GM21786 (cell line): ENCODE measurements around the gene OR1L8.
"Not testable (repeated sequence)": the region's sequence is repeated elsewhere in the genome, so short reads cannot be mapped to it uniquely, and the experiment has no call there.

Experiments used
- ATAC-seq: cut with Tn5 transposase; IDR thresholded peaks from one replicate; pipeline ENCODE4 v1.9.1; 2021; ENCODE audit not compliant: unreplicated experiment

The OR1L8 gene

GRCh38 chr9:122583284-122583683, at the start of gene OR1L8:
Gene OR1L8, minus strand, starts transcription at chr9:122583384. Its CDS starts 14,907 bp downstream, at chr9:122568477.
- not testable (repeated sequence) for ATAC-seq

DNA sequence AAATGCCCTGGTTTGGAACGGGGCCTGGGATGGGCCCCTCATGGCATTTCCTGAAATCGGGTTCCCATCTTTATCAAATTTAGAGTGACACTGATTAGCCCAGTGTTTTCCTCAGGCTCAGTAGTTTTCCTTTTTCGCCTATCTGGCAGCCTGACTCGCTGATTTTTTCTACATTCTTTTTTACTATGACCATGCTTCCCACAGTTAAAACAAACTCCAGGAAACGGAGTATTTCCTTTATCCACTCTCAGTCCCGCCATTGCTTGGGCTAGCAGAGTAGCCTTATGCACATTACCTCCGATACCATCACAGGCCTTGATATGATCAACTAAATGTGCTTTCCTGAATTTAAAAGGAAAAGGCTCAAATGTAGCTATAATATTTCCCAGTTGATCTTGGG, 36.8 kb upstream of the OR1L8 start:
- no peak for ATAC-seq

GRCh38 chr9:122614362-122614761, 31.2 kb upstream of the OR1L8 start, which contains the start of gene OR1Q1:
Gene OR1Q1, plus strand, starts transcription at chr9:122614738. Its CDS starts 0 bp downstream, at chr9:122614738.
- no peak for ATAC-seq

- ATAC-seq, result no peak
Measured at GRCh38 chr9:122609804-122610203, 26.6 kb upstream of the OR1L8 start.

- no peak for ATAC-seq
Measured at GRCh38 chr9:122606587-122606986, 23.4 kb upstream of the OR1L8 start.

- no peak for ATAC-seq
Measured at GRCh38 chr9:122605691-122606090, 22.5 kb upstream of the OR1L8 start.

DNA sequence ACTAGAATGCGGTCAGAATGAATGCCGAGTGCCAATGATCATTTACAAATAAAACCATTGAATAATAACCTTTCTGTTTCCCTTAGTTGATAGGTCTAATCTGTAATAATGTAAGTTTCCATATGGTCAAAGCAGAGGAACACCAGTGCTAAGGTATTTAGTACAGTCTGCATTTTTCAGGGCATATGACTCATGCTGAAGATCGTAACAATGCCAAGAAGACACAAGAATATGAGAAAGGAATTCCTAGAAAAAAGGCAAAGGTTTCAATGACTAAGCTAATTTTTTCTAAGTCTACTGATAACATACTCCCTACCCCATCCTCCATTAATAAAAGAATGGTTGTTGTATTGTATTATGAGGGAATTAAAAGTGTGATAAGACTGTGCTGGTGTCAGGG, 2.8 kb downstream of the OR1L8 start:
- no peak for ATAC-seq

DNA sequence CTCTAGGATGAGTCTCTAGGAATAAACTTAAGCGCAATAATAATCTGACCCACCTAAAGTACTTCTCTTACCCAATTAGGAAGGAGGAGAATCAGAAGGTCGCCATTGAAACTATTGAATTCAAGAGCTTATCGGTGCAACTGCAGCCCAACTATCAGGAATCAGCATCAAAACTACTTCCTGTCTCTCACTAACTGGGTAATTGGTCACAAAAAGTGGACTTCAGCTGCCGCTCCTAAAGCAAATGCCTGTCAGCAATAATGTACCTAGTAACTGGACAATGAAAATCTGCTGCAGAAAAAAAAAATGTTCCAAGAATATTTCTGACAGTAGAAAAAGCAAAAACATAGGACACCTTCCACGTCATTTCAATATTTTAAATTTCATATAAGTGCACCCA, 3.3 kb downstream of the OR1L8 start:
- ATAC-seq, result no peak

DNA sequence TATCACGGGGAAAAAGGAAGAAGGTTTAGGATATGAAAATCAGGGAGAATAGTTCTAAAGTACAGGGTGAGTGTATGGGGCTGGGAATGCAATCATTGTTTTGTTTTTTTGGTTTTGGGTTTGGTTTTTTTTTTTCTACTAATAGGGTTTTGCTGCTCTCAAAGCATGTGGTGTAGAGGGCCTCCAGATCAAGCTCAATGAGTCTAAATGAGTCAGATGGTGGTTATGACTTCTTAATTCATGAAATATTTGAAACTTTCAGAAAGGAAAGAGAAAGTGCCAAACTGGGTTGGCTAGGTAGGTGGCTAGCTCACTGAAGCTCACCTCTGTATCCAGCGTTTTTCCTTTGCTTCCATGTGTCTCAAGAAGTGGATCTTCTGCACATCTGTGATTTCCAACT, 10.7 kb downstream of the OR1L8 start:
- no peak for ATAC-seq

DNA sequence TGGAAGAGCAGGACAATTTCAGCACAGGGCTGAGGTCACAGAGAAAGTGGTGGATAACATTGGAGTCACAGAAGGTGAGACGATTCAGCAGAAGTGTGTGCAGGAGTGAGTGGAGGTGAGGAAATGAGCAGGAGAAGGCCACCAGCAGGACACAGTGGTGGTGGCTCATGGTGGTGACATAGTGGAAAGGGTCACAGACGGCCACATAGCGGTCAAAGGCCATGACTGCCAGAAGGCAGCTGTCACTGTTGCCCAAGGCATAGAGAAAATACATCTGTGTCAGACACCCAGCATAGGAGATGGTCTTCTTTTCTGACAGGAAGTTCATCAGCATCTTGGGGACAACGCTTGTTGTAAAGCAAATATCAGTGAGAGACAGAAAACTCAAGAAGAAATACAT, 15.3 kb downstream of the OR1L8 start:
- no peak for ATAC-seq

DNA sequence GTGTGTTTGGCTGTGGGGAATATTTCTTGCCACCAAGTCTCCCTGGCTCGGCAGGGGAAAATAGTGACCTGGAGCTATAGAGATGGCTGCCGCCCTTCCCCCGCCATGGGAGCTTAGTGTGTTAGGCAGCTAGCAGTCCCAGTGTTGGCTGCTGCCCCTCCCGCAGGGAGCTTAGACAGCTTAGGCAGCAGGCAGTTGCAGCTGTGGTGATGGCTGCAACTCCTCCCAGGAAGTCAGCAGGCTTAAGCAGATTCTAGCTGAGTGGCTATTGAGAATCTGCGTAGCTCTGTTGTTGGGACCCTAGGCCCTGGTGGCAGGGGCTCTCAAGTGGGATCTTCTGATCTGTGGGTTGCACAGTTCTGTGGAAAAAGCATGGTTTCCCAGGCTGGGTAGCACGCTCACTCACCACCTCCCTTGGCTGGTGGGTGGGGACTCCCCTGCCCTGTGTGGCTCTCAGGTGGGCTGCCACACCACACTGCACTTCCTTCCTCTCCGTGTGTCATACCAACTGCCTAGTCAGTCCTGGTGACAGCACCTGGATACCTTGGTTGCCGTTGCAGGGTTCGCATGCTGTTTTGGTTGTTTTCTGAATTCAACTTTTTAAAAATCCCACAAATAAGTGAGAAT, 20.9 kb downstream of the OR1L8 start:
- no peak for ATAC-seq

DNA sequence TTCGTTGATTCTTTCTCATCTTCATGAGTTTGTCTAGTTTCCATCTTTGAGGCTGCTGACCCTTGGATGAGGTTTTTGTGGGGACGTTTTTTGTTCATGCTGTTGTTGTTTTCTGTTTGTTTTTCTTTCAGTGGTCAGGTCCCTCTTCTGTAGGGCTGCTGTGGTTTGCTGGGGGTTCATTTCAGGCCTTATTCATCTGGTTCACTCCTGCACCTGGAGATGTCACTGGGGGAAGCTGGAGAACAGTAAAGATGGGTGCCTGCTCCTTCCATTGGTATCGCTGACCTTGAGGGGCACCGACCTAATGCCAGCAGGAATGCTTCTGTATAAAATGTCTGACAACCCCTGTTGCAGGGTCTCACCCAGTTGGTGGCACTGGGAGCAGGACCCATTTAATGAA, 21.7 kb downstream of the OR1L8 start:
- ATAC-seq, result no peak

DNA sequence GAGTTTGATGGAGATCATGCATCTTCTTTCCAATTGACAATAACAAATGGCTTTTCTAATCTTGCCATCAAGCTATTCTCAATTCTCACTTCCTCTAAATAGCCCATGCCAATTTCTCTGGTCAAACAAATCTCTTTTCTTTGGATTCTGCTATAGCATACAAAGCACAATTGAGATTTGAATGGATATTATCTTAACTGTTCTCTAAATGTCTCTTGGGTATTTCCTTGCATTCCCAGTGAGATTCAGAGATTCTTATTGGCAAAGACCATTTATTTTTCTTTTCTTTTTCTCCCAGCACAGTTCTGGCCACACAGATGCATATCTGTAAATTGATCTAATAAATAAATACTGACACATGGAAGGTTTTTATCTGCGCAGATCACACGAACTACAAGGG, 30.4 kb downstream of the OR1L8 start, which contains the start of gene OR1N2:
TSS of gene OR1N2 (plus strand) at position 301 of the 400 bp plus-strand sequence. CDS start 100 bp downstream, outside the sequence.
- ATAC-seq, result no peak

GRCh38 chr9:122551371-122551770, 31.8 kb downstream of the OR1L8 start:
- no peak for ATAC-seq

DNA sequence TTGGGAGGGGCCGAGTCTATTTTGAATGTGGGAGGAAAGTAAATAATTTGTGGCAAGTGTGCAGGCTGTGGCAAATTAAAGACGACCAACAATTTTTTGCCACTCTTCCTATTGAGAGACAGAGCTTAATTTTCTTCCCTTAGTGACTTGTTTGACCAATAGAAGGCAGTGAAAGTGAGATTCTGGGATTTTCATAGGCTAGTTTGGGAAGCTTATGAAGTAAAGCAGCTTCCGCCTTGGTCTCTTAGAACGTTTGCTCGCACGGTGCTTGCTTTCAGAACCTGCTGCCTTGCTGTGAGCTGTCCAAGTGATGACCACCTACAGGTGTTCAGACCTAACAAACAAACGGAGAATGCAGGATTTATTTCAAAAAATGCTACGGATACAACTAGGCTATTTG, 37.0 kb downstream of the OR1L8 start:
- no peak for ATAC-seq

DNA sequence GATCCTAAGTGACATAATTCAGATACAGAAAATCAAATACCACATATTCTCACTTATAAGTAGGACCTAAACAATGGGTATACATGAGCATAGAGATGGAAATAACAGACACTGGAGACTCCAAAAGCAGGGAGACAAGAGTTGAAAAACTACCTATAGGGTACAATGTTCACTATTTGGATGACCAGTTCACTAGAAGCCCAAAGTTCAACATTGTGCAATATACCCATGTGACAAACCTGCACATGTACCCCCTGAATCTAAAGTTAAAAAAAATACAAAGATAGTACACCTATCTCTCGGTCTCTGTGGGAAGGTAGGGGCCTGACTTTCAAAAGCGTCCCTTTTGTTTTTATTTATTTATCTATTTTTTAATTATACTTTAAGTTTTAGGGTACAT, 44.4 kb downstream of the OR1L8 start:
- no peak for ATAC-seq

DNA sequence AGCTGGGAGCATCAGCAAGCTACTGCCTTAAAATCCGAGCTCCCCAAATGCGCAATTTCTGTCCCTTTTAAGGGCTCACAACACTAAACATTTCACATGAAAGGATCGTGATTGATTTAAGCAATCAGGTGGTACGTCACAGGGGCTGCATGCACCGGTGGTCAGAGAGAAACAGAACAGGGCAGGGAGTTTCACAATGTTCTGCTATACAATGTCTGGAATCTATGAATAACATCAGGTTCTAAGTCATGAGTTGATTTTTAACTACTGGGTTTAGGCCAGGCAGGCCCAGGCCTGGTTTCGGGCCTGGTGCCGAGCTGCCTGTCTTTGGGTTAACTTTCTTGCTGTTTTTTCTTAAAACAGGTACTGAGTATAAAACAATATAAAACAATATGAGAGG, 46.1 kb downstream of the OR1L8 start:
- ATAC-seq, result not testable (repeated sequence)

DNA sequence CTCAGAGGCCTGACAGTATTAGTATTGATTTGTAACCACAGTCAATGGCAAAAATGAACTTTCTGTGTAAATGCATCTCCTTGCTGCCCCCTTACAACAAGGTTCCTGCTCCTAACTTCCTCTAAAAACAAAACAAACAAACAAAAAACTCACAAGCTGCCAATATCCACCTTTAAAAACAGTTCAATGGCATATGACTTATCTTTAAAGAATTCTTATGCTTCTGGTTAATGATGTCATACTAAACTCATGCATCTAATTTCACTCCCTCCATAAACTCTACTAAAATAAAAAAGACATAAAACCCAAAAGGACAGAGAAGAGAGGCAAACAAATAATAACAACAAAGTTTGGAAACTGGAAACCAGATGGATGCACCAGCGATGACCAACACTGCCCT, 47.0 kb downstream of the OR1L8 start:
- no peak for ATAC-seq

- ATAC-seq, result not testable (repeated sequence)
Measured at GRCh38 chr9:122531157-122531556, 52.0 kb downstream of the OR1L8 start.

DNA sequence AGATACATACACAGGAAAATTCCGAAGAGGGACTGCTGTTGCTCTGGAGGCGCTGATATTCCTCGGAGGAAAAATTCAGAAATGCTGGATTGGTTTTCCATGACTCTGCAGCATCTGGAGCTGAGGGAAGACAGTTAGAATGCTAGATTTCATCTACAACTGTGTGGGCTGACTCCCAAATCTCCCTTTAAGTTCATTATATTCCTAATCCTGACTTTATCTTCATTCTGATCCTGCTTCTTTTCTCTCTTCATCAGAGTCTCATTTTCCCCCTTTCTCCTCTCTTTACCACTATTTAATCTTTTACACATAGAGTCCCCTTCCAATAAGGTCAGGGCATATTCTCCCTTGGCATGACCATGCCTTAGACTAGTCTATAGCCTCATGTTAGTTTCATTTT, 56.0 kb downstream of the OR1L8 start, which contains the start of gene OR1N1:
TSS of gene OR1N1 (minus strand) at position 101 of the 400 bp plus-strand sequence. CDS start at position 101, 0 bp downstream.
- no peak for ATAC-seq

- ATAC-seq, result no peak
Measured at GRCh38 chr9:122526602-122527001, 56.6 kb downstream of the OR1L8 start.

GRCh38 chr9:122519376-122519775, 63.8 kb downstream of the OR1L8 start:
- ATAC-seq, result no peak

GRCh38 chr9:122518841-122519240, 64.3 kb downstream of the OR1L8 start, which contains the start of gene OR1J4:
Gene OR1J4, plus strand, starts transcription at chr9:122519141. Its CDS starts 0 bp downstream, at chr9:122519141.
- ATAC-seq, result no peak
